ENCODE results near the gene PKDREJ.
A peak's percentile ranks its signal among the peaks of the same experiment; 100 is the strongest.

Gene PKDREJ

DNA sequence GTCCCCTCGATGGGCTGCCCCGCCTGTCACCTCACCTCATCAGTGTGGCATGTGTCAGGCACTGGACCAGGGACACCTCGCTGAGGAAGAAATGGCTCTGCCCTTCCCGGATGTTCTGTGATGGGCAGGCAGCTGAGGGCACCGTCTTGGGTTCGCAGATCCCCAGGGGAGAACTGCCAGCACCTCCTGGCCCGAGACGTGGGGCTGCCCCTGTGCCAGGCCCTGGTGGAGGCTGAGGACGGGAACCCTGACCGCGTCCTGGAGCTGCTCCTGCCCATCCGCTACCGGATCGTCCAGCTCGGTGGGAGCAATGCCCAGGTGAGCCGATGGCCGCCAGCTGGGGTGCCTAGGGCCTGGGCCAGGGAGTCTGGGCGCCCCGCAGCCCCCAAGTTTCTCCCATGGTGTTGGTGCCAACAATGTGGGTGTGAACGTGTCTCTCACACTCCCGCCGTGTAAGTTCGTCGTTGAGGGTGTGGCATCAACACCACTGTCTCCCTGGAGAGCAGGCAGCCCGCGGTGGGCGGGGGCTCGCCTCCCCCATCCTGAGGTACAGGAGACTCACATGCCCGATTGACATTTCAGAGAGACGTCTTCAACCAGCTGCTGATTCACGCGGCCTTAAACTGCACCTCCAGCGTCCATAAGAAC lies 26.2 kb upstream of the PKDREJ start:
- no peak for DNase-seq

DNA sequence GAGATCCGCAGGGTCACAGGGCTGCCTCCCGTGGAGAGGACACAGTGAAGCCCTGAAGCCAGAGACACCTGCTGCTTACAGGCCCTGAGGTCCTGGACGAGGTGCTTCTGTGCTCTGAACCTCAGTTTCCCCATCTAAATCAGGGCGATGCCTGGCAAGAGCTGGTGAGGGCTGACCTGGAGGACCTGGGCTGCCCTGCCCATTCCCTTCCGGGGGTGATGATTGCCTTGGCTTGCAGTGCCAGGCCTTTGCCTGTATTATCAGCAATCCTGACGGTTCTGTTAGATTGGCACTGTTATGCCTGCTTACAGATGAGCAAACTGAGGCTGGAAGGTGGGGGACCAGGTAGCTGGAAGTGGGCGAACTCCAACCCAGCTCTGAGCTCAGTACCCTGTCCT lies 25.7 kb upstream of the PKDREJ start:
- DNase-seq, result no peak

DNA sequence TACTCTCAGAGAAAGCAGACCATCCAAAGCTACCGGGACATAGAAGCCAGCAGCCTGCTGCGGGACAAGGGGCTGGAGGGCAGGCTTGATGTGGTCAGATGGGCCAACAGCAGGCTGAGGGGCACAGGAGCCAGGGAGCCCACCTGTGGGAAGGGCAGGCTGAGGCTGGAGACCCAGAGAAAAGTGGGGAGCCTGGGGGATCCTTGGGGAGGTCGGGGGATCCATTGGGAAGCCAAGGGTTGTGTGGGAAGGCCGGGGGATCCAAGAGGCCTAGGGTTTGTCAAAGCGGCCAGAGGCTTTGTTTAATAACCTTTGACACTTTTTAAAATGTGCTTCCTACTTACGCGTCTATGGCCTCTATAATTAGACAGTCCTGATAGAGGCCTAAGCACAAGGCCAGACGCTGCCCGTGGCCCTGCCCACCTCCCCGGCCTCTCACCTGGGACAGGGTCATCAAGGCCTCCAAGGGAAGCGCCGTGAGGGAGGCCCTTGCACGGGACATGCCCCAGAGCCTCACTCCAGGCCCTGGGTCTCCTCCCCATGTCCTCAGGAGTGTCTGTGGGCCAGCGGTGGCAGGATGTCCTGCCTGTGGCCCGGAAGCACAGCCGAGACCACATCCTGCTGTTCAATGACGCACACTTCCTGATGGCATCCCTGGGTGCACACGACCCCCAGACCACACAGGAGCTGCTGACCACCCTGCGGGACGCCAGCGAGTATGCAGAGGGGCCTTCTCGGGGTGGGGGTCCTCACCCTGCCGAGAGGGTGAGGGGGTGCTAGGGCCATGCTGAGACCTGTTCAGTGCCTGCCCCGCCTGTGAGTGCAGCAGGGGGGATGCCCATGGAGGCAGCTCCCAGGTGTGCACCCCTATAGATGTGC lies 25.0 kb upstream of the PKDREJ start:
- DNase-seq, result no peak

DNA sequence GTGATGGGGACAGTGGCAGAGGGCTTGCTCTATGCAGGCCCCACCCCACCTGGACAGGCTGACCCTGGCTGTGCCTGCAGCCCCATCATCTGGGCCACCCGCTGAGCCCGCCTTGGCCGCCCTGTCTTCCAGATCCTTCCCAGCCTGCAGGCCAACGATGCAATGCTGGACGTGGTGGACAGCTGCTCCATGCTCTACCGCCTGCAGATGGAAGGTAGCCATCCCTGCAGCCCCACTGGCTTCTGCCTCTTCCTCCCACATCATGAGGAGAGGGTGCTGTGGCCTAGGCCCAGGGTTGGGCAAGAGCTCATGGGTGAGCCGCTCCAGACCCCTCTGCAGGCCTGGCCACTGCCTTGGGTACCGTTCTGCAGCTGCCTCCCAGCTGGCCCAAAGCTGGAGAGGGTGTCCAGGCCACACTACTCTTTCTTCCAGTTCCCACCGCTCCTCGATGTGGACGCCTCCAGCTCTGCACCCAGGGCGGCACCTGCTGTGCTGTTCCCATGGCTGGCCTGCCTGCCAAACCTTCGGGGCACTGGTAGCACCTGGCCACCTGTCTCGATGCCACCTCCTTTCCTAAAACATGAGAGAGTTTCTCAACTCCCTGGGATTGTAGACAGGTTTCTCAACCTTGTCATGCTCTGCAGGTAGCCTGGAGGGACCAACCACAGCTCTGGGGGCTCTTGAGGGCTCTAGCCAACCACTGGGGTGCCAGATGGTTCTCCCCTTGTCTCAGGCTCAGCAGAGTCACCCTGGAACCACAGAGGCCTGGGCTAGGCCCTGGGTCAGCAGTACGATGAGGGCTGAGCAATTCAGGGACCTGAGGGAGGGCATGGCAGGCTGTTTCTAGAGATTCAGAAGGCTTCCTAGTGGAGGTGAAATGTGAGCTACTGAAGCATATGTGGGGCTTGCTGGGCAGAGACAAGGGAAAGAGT lies 24.1 kb upstream of the PKDREJ start:
- no peak for DNase-seq

DNA sequence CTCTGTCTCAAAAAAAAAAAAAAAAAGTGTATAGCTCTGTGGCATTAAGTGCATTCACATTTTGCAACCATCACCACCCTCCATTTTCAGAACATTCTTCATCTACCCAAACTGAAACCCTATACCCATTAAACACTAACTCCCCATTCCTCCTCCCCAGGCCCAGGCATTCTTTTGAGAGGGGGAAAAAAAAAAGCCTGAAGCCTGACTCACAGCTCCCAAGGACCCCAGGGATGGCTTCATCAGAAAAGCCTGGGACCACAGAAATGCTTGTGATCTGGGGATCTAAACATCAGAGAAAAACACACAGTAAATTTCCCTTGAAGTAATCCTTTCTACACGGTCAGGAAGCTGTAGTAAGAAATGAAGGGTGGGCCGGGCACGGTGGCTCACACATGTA lies 22.9 kb upstream of the PKDREJ start:
- no peak for DNase-seq

DNA sequence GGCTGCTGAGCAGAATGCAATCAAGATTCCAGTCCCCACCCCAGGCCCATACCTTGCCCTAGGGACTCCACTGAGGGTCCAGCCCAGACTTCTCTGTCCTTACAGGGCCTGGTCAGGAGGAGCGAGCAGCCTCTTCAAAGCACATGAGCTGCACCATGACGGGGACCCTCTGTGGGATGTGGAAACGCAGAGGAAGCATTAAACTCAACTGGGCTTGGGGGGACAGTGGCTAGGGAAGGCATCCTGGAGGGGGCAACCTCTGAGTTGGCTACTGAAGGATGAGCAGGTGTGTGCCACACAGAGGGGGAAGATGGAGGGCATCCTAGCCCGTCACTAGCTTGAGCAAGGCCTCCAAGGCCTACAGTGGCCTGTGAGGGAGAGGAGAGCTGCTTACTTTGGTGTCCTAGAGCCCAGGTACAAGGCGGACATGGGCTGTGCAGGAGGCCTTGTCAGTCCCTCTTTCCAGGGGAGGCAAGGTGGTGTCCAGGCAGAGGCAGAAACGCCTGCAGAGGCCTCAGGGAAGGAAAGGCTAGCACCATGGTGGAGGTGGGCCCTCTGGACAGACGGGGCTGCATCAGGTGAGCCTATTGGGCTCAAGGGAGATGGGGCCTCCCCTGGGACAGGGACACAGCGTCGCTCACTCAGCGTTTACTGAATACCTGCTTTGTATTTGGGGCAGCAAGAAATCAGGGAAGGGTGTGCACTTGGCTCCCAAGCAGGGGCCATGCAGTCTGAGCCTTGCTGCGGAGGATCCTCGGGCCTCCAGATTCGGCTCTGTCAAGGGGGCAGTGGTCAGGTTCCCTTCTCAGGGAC lies 18.9 kb upstream of the PKDREJ start:
- DNase-seq, result no peak

DNA sequence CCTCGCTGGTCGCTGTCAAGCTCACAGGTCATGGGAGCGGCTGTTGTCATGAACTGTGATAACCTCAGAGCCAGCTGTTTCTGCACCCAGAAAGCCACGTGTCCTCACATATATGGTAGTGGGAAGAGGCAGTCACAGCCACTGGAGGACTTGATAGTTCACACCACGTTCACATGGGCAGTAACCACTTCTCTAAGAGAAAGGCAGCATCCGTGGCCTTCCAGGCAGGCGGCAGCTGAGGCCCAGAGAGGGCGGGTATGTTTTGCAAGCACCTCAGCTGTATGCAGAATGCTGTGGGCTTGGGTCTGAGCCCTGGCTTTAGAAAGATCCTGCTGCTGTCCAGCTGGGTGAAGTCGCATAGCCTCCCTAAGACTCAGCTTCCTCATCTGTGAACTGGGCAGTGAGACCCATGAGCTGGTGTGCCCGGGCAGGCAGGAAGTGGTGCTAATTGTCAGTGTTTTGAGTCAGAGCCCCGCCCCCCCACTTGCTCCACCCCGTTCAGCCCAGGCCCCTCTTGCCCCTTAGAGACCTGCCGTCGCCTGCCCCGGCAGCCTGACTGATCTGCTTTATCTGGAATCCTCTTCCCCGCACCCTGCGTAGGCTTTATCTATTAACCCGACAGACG lies 18.0 kb upstream of the PKDREJ start:
- no peak for DNase-seq

DNA sequence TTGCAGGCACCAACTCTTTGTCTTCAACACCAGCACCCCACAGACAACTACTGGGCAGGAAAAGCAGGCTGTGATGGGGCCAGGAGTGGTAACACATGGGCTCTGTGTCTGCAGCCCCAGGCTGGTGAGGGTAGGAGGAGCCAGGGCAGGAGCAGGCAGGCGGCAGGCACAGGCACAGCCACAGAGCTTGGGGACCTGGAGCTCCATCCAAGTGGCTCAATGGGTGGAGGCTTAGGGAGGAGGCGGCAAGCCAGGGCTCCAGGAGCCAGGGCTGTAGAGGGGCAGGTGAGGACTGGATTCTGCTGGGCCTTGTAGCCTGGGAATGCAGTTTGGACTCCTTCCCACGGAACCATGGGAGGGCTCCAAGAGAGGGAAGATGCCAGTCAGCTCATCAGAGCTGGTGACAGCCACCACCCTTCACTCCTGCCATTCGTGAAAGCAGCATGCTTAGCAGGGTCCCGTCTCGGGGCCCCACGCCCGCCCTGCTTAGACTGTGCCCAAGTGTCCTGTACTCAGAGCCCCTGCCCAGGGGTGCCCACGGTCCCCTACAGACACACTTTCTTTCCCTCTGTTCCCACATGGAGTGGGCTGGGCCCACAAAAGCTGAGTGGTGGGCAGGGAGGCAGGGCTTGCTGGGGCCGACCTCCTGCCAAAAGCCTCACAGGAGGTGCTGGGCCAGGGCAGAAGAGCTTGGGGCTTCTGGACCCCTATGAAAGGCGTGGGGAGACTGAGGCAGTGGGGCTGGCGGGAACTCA lies 17.1 kb upstream of the PKDREJ start:
- no peak for DNase-seq

DNA sequence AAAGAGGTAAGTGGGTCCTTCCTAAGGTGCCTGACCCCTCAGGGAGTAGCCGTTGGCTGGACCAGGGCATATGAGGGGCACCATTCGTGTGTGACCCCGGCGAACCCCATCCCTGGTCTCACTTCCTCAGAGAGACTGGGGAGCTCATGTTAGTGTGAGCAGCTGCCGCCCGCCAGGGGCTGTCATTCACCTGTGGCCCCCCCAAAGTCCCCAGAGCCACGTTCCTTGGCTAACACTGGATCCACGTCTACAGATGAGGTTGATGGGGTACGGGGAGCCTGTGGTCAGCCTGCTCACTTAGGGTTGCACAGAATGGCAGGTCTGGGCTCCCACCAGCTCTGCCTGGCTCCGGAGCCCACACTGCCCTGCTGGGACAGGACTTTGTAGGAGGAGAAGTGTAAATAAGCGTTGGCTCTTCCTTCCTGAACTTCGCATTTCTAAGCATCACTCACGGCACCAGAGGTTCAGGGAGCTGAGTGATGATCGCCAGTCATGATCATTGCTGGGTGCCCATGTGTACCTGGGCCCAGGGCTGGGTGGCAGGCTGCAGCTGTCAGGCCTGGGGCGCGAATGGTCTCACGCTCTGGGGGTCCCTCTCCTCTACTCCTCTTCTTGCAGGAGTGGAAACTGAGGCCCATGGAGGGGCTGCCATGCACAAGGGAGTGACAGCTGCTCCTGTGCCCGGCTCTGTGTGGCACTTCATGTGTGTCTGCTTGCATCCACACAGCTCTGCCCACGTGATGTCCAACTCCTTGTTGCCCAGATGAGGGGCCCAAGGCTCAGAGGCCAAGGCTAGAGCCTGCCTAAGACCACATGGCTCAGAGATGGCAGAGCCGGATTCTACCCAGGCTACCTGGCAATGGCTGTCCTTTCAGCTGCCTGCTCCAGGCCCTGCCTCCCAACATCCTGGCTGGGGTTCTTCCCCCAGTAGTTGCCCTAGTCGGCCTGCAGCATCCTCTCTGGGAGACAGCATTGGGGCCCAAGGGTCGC lies 15.8 kb upstream of the PKDREJ start:
- no peak for DNase-seq

DNA sequence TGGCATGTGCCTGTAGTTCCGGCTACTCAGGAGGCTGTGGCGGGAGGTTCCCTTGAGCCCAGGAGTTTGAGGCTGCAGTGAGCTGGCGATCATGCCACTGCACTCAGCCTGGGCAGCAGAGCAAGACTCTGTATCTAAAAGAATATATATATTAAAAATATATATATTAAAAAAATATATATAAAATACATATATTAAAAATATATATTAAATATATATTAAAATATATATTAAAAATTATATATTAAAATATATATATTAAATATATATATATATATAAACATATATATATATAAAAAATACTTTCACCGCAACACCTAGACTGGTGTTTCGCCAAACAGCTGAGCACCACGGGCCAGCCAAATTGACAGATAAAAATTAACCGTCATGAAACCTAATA lies 13.4 kb upstream of the PKDREJ start:
- no peak for DNase-seq

DNA sequence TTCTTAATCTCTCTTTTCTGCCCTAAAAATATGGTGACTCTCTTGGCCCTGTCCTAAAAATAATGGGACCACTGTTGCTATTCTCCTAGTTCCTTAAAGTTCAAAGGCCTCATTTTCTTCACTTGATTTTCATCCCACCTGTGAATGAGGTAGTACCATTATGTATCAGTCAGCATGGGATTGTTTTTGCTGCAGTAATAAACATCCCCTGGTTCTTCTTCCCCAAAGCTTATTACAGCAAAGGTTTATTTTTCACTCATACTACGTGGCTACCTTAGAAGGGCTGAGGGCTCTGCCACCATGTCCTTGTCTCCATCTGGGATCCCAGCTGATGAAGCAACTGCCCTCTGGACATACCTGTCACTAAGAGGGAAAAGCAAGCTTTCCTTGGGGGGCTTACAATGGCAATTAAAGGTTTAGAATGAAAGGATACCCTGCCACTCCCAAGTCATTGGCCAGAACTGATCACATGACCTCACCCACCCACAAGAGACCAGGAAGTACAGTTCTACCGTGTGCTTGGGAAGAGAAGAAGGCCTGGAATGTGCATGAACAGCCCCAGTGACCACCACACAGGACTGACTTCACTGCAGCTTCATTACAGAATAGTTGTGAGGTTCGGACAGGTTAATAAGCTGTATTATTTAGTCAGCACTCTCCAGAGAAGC lies 12.4 kb upstream of the PKDREJ start:
- no peak for DNase-seq

DNA sequence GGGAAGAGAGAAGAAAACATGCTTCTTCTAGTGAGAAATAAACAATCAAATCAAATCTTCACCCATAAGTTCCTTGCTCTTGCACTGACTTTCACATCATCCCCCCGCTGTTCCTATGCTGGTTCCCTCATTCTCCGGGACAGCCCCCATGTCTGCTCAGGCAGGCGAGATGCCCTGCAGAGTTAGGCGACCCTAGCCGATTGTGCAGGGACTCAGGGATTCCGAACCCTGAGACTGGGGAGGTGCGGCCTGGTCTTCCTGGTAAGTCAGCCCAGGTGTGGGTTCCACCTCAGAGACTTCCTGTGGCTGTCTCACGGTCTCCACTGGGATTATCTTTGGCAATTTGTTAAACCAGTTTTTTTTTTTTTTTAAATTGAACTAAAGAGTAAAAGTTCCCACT lies 11.2 kb upstream of the PKDREJ start:
- no peak for DNase-seq

DNA sequence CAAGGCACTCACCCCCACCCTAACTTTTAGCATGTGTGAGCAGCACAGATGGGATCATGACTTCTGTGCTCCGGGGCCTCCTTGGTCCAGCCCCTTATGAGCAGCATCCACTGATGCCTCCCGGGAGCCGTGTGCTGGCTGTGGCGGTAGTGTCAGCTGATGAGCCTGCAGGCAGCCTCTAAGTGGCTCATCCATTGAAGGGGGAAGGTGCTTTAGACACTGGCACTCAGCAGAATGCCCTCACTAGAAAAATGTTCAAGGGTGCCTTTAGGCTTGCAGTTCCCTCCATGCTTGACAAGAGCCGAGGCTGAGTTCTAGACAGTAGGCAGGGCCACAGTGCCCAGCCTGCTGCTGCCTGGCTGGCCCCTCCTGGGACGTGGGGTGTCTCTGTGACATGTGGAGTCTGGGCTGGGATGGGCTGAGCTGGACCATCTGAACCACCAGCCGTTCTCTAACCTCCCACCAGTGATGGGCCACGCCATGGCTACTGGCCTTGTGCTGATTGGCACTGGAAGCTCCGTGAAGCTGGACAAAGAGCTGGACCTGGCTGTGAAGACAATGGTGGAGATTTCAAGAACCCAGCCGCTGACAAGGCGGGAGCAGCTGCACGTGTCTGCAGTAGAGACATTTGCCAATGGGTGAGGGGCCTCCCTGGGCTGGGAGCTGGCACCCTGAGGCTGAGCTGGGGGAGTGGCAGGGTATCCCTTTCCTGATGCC lies 10.4 kb upstream of the PKDREJ start:
- DNase-seq, result no peak

DNA sequence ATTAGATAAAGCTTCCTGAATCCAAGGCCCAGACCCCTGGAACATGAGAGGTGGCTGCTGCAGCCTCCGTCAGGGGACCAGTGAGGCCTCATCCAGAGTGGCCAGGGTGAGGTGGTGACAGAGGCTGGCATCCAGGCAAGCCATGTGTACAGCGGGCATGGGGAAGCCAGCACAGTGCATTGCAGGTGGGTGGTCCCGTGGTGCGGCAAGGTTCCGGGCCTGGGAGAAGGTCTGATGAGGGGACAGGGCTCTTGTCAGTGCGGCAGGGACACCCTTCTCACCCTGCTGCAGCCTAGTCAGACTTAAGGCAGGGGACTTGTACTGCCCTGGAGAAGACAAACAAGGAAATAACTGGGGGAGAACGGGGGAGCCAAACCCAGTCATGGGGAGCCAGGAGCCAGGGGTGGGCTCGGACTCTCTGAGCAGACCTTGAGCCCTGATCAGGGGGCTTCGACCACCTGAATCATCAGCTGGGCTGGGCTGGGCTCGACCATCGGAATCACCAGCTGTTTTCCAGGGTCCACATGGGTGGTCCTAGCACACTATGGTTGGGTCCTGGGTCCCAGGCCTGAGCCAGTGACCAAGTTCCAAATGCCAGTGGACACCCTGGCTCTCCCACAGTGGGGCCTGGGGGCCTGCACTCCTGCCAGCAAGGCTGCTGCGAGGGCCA lies 9.8 kb upstream of the PKDREJ start:
- DNase-seq, result no peak

DNA sequence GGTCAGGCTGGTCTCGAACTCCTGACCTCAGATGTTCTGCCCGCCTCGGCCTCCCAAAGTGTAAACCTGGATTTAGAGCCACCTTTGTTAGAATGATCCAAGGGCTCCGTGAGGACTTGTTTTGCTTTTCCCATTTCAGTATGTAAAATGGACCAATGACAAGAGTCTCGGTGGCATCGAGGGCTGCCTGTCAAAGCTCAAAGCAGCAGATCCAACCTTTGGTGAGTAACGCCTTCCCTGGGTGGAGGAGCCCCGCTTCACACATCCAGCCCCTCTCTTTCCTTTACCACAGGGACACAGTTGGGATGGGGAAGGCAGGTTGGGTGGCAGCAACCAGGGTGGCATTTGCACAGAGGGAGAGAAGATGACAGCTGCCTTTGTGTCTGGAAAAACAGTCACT lies 9.1 kb upstream of the PKDREJ start:
- DNase-seq, result no peak

DNA sequence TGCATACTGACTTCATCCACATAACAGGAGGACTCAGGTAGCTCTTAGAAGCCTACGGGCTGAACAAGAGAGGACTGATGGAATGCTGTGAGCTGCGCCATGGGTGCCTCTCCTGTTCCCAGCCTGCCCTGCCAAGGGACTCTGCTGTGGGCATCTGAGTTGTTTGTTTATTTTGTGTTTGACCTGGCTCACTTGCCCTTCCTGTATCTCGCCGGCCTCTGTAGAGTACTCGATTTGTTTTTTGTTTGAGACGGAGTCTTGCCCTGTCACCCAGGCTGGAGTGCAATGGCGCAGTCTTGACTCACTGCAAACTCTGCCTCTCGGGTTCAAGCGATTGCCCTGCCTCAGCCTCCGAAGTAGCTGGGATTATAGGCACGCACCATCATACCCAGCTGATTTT lies 6.4 kb upstream of the PKDREJ start:
- DNase-seq, result no peak

DNA sequence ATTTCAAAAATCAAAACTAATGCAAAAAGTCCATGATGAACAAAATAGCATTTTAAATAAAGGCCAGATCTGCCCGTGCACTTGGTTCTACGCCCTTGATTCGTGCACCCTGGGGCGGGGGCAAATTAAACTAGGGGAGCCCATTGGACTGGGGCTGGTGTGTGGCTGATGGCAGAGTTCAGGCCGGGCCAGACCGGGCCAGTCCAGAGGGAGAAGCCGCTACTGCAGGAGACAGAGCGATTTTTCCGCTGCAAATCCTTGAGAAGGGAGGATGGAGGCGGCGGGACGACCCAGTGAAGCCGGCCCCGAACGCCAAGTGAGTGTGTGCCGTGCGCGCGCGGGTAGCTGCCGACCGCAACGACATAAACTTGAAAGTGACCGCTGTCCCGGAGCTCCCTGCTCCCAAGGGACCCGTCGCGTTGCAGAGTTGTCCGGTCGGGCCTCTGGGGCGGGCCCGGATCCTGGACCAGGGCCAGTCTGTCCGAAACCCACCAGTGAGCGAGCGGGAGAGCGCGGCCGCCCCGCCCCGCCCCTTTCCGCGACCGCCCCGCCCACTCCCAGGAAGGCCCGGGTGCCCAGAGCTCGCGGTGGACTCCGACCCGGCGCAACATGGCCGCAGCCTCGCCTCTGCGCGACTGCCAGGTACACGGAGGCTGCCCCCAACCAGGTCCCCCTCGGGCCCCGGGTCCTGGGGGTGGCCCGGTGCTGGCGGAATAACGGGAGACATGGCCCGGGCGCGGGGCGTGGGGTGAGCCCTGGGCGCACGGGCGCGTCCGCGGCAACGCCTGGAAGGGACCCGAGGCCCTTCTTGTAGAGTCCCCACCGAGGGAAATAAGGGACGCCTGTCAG lies 4.5 kb upstream of the PKDREJ start, which contains the start of gene TTC38:
TSS of gene TTC38 (plus strand) at position 578 of the 849 bp plus-strand sequence. CDS start at position 610, 32 bp downstream.
- peak; percentile 74 for DNase-seq
